Left kidney (tissue), 2 donors: ENCODE data around the gene TBC1D13. TPM values are rescaled to one million over a fixed set of nuclear protein-coding genes. Genes with fewer than 3 reads are reported as not detected.
"Not testable (repeated sequence)": the region's sequence is repeated elsewhere in the genome, so short reads cannot be mapped to it uniquely, and the experiment has no call there.

Experiments used
- DNase-seq: peaks from one replicate; pipeline ENCODE4 v3.0.0-alpha.2; 2013
- polyA plus RNA-seq: library from polyadenylated mRNA; unstranded; fragments of 120-200 nt; gene quantifications from one replicate; pipeline ENCODE4 v1.2.1, GENCODE V29; 2013; ENCODE audit not compliant: insufficient read length

TBC1D13 gene
- polyA plus RNA-seq, 1 donor = 39.5 TPM

- no peak for DNase-seq
These were observed 54.8 kb downstream of the TBC1D13 start for GRCh38 chr9:128841694-128842492.

GRCh38 chr9:128843171-128843570 is 56.1 kb downstream of the TBC1D13 start:
- DNase-seq = not testable (repeated sequence)

DNA sequence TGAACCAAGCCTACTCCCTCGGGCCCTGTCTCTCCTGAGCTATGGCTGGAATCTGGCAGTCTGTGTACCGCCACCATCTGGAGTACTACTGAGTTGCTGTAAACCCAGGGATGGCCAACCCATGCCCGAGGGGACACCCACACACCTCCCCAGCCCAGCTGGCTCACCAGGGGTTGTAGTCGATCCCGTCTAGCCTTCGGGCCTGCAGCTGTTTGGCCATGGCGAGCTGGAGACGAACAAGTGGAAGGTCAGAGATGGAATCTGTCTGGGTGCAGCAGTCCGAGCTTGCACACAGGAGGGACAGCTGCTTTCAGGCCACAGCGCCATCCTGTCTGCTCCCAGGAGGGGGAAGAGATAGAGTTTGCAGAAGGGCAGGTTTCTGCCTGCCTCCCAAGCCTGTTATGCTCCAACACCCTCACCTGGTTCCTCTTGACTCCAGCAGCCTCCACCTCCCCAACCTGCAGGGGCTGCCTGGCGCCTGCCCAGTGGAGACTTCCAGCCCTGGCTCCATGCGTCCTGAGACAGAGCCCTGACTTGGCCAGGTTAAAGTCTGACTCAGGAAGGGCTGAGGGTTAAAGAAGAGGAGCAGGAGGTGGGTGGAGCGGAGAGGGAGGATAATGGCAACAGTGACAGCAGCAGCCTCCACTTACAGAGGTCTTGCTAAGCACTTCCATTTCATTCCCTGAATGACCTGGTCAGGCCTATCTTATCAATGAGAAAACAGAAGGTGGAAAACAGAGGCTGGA is 58.3 kb downstream of the TBC1D13 start:
- DNase-seq = no peak

DNA sequence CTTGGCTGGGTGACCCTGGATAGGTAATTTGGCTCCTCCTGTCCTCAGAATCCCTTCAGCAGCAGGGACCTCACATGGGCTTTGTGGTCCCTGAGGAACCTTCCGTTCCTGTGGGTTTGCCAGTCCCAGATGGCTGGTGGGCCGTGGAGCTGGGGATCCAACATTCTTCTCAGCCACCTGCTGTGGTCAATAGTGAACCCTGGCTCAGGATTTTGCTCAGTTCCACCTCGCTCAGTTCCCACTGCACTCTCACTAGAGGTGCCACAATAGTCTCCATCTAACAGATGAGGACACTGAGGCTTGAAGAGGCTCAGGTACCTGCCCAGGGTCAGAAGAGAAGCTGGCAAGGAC is 59.6 kb downstream of the TBC1D13 start:
- no peak for DNase-seq

DNA sequence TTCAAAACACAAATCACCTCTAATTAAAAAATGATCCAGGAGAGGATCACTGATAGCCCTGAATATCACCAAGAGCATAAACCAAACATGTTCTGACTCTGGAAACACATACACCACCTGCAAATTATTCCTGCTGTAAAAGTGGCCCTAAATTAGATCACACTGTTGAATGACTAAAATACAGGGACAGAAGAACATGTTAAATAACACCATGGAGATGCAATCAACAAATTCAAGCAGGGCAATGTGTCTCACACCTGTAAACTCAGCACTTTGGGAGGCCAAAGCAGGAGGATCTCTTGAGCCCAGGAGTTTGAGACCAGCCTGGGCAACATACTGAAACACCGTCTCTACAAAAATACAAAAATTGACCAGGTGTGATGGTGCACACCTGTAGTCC is 60.8 kb downstream of the TBC1D13 start:
- DNase-seq = no peak

GRCh38 chr9:128851024-128851423 is 64.0 kb downstream of the TBC1D13 start:
- DNase-seq = not testable (repeated sequence)

DNA sequence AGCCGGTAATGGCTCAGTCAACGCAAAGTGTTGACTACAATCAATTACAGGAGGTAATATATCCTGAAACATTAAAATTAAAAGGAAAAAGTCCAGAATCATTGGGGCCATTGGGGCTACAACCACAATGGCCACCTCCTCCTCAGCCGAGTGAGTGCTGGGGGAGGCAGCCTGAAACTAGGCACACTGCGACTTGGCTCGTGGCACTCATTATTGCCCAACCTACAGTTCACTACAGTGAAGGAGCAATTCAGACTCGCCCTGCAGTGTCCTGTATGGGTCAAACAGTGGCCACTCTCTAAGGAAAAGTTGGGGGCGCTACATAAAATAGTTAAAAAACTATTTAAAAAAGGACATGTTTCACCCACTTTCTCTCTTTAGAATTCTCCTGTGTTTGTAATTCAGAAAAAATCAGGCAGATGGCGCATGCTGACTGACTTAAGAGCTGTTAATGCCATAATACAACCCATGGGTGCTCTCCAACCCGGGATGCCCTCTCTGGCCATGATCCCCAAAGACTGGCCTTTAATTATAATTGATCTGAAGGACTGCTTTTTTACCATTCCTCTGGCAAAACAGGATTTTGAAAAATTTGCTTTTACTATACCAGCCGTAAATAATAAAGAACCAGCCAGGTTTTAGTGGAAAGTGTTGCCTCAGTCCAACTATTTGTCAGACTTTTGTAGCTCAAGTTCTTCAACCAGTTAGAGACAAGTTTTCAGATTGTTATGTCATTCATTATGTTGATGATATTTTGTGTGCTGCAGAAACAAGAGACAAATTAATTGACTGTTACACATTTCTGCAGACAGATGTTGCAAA is 64.9 kb downstream of the TBC1D13 start:
- DNase-seq = not testable (repeated sequence)

DNA sequence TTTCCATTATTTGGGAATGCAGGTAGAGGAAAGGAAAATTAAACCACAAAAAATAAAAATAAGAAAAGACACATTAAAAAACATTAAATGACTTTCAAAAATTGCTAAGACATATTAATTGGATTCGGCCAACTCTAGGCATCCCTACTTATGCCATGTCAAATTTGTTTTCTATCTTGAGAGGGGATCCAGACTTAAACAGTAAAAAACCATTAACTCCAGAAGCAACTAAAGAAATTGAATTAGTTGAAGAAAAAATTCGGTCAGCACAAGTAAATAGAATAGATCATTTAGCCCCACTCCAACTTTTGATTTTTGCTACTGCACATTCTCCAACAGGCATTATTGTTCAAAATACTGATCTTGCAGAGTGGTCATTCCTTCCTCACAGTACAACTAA is 65.6 kb downstream of the TBC1D13 start:
- DNase-seq = not testable (repeated sequence)

- DNase-seq = not testable (repeated sequence)
These were observed 67.4 kb downstream of the TBC1D13 start for GRCh38 chr9:128854454-128854853.

DNA sequence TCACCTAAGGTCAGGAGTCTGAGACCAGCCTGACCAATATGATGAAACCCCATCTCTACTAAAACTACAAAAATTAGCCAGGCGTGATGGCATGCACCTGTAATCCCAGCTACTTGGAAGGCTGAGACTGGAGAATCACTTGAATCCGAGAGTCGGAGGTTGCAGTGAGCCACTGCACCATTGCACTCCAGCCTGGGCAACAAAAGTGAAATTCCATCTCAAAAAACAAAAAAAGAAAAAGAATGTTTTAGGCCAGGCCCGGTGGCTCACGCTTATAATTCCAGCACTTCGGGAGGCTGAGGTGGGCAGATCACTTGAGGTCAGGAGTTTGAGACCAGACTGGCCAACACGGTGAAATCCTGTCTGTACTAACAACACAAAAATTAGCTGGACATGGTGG is 71.4 kb downstream of the TBC1D13 start:
- DNase-seq = not testable (repeated sequence)

Other genes with a start within 250 kb of the TBC1D13 start
- 407 TPM for gene SPTAN1, start 234.7 kb upstream of the TBC1D13 start, polyA plus RNA-seq
- gene DYNC2I2, start 130.4 kb upstream of the TBC1D13 start, polyA plus RNA-seq = 55.2 TPM
- 720 TPM for gene SET, start 98.0 kb upstream of the TBC1D13 start, polyA plus RNA-seq
- gene PKN3, start 84.8 kb upstream of the TBC1D13 start, polyA plus RNA-seq = 13.4 TPM
- gene ZDHHC12, start 63.1 kb upstream of the TBC1D13 start, polyA plus RNA-seq = 12.5 TPM
- 31.3 TPM for gene ZER1, start 15.3 kb upstream of the TBC1D13 start, polyA plus RNA-seq
- 6.7 TPM for gene ENDOG, start 31.2 kb downstream of the TBC1D13 start, polyA plus RNA-seq
- gene SPOUT1, start 42.5 kb downstream of the TBC1D13 start, polyA plus RNA-seq = 35.3 TPM
- 23.0 TPM for gene KYAT1, start 94.7 kb downstream of the TBC1D13 start, polyA plus RNA-seq
- 24.2 TPM for gene LRRC8A, start 94.9 kb downstream of the TBC1D13 start, polyA plus RNA-seq
- gene PHYHD1, start 133.7 kb downstream of the TBC1D13 start, polyA plus RNA-seq = 63.9 TPM
- 14.4 TPM for gene DOLK, start 160.3 kb downstream of the TBC1D13 start, polyA plus RNA-seq
- gene NUP188, start 160.4 kb downstream of the TBC1D13 start, polyA plus RNA-seq = 53.9 TPM
- 111 TPM for gene SH3GLB2, start 241.1 kb downstream of the TBC1D13 start, polyA plus RNA-seq
- gene MIGA2, start 249.4 kb downstream of the TBC1D13 start, polyA plus RNA-seq = 18.8 TPM